HFFc6 (cell line): ENCODE data around the gene TUBA1C. TPM values are rescaled to one million over a fixed set of nuclear protein-coding genes. Genes with fewer than 3 reads are reported as not detected.

ENCODE experiments used
- DNase-seq: peaks from one replicate; pipeline ENCODE4 v3.0.0-alpha.2; 2018
- H3K27ac Mint-ChIP-seq: 2 replicates; pipeline ENCODE4 v1.8.0; 2020; ENCODE audit warnings: mild to moderate bottlenecking, mixed read lengths
- H3K27me3 Mint-ChIP-seq: 2 replicates; pipeline ENCODE4 v1.8.0; 2021; ENCODE audit warnings: mild to moderate bottlenecking, moderate library complexity, mixed read lengths; ENCODE audit not compliant: insufficient read depth
- H3K36me3 Mint-ChIP-seq: 2 replicates; pipeline ENCODE4 v1.8.0; 2021; ENCODE audit warnings: low read depth, mixed read lengths
- H3K4me1 Mint-ChIP-seq: 2 replicates; pipeline ENCODE4 v1.8.0; 2020; ENCODE audit warnings: low read depth, mixed read lengths
- H3K4me3 Mint-ChIP-seq: 2 replicates; pipeline ENCODE4 v1.8.0; 2020; ENCODE audit warnings: mild to moderate bottlenecking, moderate library complexity, mixed read lengths
- H3K9me3 Mint-ChIP-seq: 2 replicates; pipeline ENCODE4 v1.8.0; 2020; ENCODE audit warnings: mild to moderate bottlenecking, mixed read lengths
- total RNA-seq, 6 experiments: library from RNA; stranded (reverse); fragmentation: NEBNext Ultra II Directional; extraction: Animal tissue kit (Norgen Biotek cat#: 25700); gene quantifications; 2 replicates in 1 of 6; 3 replicates in 5 of 6; pipeline ENCODE4 v1.2.3, GENCODE V29; 2021
- TF ChIP-seq, protein P1 (sequence below): fragments of 200-600 bp; sonication (generic); IDR thresholded peaks from 2 replicates; pipeline ENCODE4 v1.5.0; 2021; ENCODE audit warnings: antibody characterized with exemption, mild to moderate bottlenecking

TUBA1C gene
- total RNA-seq, 6 experiments from 2014 or later: 571 to 1,139 (median 936) TPM

DNA sequence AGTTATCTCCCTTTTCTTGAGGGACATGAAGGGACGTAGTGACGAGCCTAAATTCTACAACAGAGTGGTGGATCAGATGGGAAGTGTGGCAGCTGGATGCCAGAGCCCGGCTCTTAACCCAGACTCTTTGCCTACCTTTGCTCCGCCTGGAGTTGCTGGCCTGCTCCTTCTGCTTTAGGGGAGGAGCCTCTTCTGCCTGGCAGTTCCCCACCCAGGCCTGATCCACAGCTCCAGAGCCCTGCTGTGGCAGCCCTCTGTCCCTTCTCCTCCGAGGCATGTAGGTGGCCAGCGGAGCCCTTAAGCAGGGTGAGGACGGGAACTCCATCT, 27.8 kb downstream of the TUBA1C start:
- DNase-seq: no peak
- Mint-ChIP-seq H3K36me3 (no peaks in the 10 kb centered on the region), H3K4me1 (peaks cover 9% of the 10 kb centered on the region), H3K27ac (no peak overlapping the region), H3K4me3 (no peak overlapping the region), H3K9me3 (no peaks in the 10 kb centered on the region), H3K27me3 (peaks cover 19% of the 10 kb centered on the region)
- TF ChIP-seq, protein P1, sequence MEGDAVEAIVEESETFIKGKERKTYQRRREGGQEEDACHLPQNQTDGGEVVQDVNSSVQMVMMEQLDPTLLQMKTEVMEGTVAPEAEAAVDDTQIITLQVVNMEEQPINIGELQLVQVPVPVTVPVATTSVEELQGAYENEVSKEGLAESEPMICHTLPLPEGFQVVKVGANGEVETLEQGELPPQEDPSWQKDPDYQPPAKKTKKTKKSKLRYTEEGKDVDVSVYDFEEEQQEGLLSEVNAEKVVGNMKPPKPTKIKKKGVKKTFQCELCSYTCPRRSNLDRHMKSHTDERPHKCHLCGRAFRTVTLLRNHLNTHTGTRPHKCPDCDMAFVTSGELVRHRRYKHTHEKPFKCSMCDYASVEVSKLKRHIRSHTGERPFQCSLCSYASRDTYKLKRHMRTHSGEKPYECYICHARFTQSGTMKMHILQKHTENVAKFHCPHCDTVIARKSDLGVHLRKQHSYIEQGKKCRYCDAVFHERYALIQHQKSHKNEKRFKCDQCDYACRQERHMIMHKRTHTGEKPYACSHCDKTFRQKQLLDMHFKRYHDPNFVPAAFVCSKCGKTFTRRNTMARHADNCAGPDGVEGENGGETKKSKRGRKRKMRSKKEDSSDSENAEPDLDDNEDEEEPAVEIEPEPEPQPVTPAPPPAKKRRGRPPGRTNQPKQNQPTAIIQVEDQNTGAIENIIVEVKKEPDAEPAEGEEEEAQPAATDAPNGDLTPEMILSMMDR: no peak

DNA sequence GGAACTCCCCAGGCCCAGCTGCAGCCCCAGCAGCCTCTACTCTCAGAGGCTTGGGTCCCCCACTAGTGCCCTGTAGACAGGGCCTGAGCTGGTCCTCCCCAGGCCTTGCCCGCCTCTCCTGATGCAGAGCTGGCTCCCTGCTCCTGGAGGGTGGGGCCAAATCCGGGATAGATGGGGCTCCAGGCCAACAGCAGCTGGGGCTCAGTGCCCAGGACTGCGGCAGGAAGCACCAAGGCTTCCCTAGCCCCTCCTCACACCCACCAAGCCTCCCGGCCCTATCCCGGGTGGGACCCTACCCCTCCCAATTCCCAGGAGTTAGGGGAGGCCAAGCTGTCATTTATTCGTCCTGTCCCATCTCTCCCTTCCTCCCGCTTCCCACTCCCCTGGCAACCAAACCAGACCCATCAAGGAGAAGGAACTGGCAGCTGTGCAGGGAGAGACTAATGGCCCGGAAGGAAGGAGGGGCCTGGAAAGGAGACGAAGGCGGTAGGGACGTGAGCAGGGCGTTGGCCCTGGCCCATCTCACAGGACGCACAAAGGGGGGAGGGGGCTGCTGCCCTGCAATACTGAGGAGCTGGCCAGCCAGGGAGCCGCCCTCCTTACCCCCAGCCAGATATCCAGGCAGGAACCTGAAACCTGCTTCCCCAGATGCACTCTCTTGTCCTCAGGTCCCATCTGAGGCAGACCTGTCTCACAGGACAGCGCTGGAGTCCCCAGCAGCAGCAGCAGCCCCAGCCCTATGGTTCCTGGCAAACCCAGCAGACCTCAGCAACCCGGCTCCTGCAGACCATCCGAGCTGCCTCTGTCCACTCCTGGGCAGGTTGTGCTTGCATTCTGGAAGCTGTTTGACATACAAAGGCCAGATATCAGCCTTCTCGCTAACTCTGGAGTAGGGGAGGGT, 28.4 kb downstream of the TUBA1C start:
- TF ChIP-seq, protein P1: no peak
- Mint-ChIP-seq H3K27ac (no peak overlapping the region), H3K36me3 (no peaks in the 10 kb centered on the region), H3K4me1 (peaks cover 3% of the 10 kb centered on the region), H3K27me3 (peaks cover 22% of the 10 kb centered on the region), H3K9me3 (no peaks in the 10 kb centered on the region), H3K4me3 (no peak overlapping the region)
- no peak for DNase-seq

DNA sequence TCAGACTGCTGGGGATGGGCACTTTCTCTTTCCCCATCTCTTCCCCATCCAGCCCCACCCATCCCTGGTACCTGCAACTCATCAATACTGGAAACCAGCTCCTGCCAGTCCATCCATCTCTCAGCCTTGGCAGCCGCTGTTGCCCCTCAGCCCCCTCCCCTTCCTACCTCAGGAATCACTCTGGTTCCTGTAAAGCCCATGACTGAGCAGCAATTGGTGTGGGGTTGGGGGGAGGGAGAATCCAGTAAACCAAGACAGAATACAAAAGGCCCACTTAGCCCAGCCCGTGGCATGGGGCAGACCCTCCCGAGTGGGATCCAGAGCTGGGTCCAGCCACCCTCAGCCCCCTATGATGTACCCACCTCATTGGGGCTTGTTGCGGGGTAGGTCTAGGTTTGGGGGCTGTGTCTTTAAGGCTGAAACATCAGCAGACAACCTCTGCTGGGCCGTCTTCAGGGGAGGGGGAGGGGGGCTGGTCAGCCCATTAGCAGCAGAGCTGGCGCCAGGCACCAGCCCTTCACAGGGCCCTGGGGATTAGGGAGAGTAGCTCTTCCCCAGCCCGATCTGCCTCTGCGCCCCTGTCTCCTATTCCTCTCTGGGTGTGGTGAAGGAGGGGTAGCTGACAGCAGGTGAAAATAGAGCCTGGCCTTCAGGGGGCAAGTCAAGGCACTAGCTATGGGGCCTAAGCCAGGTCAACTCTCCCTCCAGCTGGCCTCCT, 29.4 kb downstream of the TUBA1C start:
- no peak overlapping the region for H3K4me3 Mint-ChIP-seq
- TF ChIP-seq, protein P1: no peak
- no peak for DNase-seq
- no peaks in the 10 kb centered on the region for H3K9me3 Mint-ChIP-seq
- H3K36me3 Mint-ChIP-seq: no peaks in the 10 kb centered on the region
- H3K27me3 Mint-ChIP-seq: peaks cover 24% of the 10 kb centered on the region
- no peaks in the 10 kb centered on the region; the same call in 1 of the 2 replicates for H3K4me1 Mint-ChIP-seq
- no peak overlapping the region for H3K27ac Mint-ChIP-seq

DNA sequence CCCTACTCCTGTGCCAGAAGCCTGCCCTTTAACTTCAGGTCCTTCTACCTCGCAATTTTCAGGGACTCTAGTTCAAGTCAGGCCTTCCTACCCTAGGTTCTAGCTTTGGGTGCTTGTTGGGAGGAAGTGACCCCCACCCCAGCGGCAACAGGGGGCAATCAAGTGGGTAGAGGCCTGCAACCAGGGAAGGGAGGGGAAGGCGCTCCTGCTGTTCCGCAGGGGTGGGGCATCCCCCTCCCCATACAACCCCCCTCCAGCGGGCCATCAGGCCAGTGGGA, 29.9 kb downstream of the TUBA1C start:
- H3K27me3 Mint-ChIP-seq: peaks cover 24% of the 10 kb centered on the region
- DNase-seq: no peak
- no peaks in the 10 kb centered on the region for H3K9me3 Mint-ChIP-seq
- TF ChIP-seq, protein P1: no peak
- H3K4me1 Mint-ChIP-seq: no peaks in the 10 kb centered on the region; the same call in 1 of the 2 replicates
- no peak overlapping the region for H3K4me3 Mint-ChIP-seq
- H3K27ac Mint-ChIP-seq: no peak overlapping the region
- H3K36me3 Mint-ChIP-seq: no peaks in the 10 kb centered on the region

DNA sequence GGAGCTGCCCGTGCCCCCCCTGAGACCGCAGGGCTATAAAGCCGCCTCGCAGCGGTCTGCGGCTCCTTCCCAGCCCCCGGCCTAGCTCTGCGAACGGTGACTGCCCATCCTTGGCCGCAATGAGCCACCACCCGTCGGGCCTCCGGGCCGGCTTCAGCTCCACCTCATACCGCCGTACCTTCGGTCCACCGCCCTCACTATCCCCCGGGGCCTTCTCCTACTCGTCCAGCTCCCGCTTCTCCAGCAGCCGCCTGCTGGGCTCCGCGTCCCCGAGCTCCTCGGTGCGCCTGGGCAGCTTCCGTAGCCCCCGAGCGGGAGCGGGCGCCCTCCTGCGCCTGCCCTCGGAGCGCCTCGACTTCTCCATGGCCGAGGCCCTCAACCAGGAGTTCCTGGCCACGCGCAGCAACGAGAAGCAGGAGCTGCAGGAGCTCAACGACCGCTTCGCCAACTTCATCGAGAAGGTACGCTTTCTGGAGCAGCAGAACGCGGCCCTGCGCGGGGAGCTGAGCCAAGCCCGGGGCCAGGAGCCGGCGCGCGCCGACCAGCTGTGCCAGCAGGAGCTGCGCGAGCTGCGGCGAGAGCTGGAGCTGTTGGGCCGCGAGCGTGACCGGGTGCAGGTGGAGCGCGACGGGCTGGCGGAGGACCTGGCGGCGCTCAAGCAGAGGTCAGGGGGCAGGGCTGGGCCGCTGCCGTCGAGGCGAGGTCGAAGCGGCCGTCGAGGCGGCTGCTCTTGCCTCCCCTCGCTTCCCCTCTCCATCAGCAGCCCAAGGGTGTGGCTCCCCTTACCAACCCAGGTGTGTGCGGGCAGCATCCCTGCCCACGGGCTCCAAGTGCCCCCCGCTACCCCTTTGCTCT, 30.4 kb downstream of the TUBA1C start, which contains the start of gene PRPH:
TSS of gene PRPH (plus strand) at position 66 of the 855 bp plus-strand sequence. CDS start at position 120, 54 bp downstream.
- no peak for DNase-seq
- TF ChIP-seq, protein P1: no peak
- H3K9me3 Mint-ChIP-seq: no peaks in the 10 kb centered on the region
- no peaks in the 10 kb centered on the region for H3K36me3 Mint-ChIP-seq
- no peak within 1 kb of the TSS for H3K27ac Mint-ChIP-seq
- H3K4me1 Mint-ChIP-seq: no peaks in the 10 kb centered on the region; the same call in 1 of the 2 replicates
- no peak within 1 kb of the TSS for H3K4me3 Mint-ChIP-seq
- H3K27me3 Mint-ChIP-seq: peaks cover 24% of the 10 kb centered on the region
